Measurements from ENCODE around the gene S1PR4.

DNA sequence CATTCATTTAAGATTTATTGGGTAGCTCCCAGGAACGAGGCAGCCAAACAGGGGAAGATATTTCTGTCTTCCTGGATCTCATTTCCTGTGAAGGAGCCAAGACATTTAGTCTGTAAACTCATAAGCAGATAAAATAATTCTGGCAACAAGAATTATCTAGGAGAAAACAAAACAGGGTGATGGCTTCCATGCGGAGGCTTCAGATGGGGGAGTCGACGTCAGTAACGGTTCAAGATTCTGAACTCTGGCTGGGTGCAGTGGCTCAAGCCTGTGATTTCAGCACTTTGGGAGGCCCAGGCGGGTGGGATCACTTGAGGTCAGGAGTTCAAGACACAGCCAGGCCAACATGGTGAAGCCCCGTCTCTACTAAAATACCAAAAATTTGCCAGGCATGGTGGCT lies 41.5 kb upstream of the S1PR4 start:
- TF ChIP-seq, protein P1, sequence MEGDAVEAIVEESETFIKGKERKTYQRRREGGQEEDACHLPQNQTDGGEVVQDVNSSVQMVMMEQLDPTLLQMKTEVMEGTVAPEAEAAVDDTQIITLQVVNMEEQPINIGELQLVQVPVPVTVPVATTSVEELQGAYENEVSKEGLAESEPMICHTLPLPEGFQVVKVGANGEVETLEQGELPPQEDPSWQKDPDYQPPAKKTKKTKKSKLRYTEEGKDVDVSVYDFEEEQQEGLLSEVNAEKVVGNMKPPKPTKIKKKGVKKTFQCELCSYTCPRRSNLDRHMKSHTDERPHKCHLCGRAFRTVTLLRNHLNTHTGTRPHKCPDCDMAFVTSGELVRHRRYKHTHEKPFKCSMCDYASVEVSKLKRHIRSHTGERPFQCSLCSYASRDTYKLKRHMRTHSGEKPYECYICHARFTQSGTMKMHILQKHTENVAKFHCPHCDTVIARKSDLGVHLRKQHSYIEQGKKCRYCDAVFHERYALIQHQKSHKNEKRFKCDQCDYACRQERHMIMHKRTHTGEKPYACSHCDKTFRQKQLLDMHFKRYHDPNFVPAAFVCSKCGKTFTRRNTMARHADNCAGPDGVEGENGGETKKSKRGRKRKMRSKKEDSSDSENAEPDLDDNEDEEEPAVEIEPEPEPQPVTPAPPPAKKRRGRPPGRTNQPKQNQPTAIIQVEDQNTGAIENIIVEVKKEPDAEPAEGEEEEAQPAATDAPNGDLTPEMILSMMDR (IDR thresholded peaks at IDR 0.05): no peak
- TF ChIP-seq POLR2A (IDR thresholded peaks at IDR 0.05): no peak
- no peak for TF ChIP-seq EP300 (IDR thresholded peaks at IDR 0.05)
